HepG2 (cell line): ENCODE measurements around the gene CDH23. TPM values are rescaled to one million over a fixed set of nuclear protein-coding genes. Genes with fewer than 3 reads are reported as not detected.
A peak's percentile ranks its signal among the peaks of the same experiment; 100 is the strongest.

Source experiments
- AHR ChIP-seq: IDR thresholded peaks from 2 replicates; pipeline ENCODE4 v1.6.1; 2018; ENCODE audit warnings: missing genetic modification reagents, missing compliant biosample characterization
- ARID4A ChIP-seq: sonication (generic); formaldehyde crosslinking; IDR thresholded peaks from 2 replicates; pipeline ENCODE4 v1.5.0; 2020; ENCODE audit warnings: mild to moderate bottlenecking, missing genetic modification reagents, borderline replicate concordance
- CHD4 ChIP-seq: fragments of 200-600 bp; sonication (generic); IDR thresholded peaks from 2 replicates; pipeline ENCODE4 v1.7.0; 2017; ENCODE audit warnings: mild to moderate bottlenecking, low read length, borderline replicate concordance
- ELF3 ChIP-seq: IDR thresholded peaks from 2 replicates; pipeline ENCODE4 v1.6.1; 2016; ENCODE audit warnings: missing genetic modification reagents, missing compliant biosample characterization
- FOXP1 ChIP-seq, 2 experiments: fragments of 450-650 bp in 1 of 2; IDR thresholded peaks; 2 replicates each; pipeline ENCODE4 v1.6.1; 2017 to 2018; ENCODE audit warnings: antibody characterized with exemption in 1 of 2
- GATA4 ChIP-seq: sonication (generic); IDR thresholded peaks from 2 replicates; pipeline ENCODE4 v1.6.1; 2016; ENCODE audit warnings: antibody characterized with exemption, low read depth, borderline replicate concordance
- GRHL1 ChIP-seq: sonication (generic); formaldehyde crosslinking; conservative IDR thresholded peaks from 2 replicates; pipeline ENCODE4 v1.8.0; 2022; ENCODE audit warnings: missing genetic modification reagents
- KLF11 ChIP-seq: IDR thresholded peaks from 2 replicates; pipeline ENCODE4 v1.6.1; 2016; ENCODE audit warnings: missing compliant biosample characterization
- PLRG1 ChIP-seq: fragments of 450-650 bp; conservative IDR thresholded peaks from 2 replicates; pipeline ENCODE4 v1.6.1; 2016
- PRDM10 ChIP-seq: sonication (generic); formaldehyde crosslinking; IDR thresholded peaks from 2 replicates; pipeline ENCODE4 v1.4.0; 2020; ENCODE audit warnings: low read depth, missing genetic modification reagents
- RXRA ChIP-seq: sonication (generic); formaldehyde crosslinking; IDR thresholded peaks from 2 replicates; pipeline ENCODE4 v1.5.1; 2020; ENCODE audit warnings: missing genetic modification reagents
- THYN1 ChIP-seq: sonication (generic); formaldehyde crosslinking; IDR thresholded peaks from 2 replicates; pipeline ENCODE4 v1.8.1; 2023; ENCODE audit warnings: low read depth, mild to moderate bottlenecking, moderate library complexity, missing genetic modification reagents, borderline replicate concordance
- U2AF1 ChIP-seq: fragments of 200-400 bp; formaldehyde crosslinking; optimal IDR thresholded peaks from 2 replicates; pipeline ENCODE3; 2017; ENCODE audit warnings: mild to moderate bottlenecking, low read depth, low read length
- ZFAT ChIP-seq: sonication (generic); formaldehyde crosslinking; conservative IDR thresholded peaks from 2 replicates; pipeline ENCODE4 v1.8.1; 2023; ENCODE audit warnings: missing genetic modification reagents, inconsistent platforms
- ZMYM4 ChIP-seq: sonication (generic); formaldehyde crosslinking; IDR thresholded peaks from 2 replicates; pipeline ENCODE4 v1.8.1; 2023; ENCODE audit warnings: mild to moderate bottlenecking, missing genetic modification reagents
- ZNF296 ChIP-seq: sonication (generic); formaldehyde crosslinking; conservative IDR thresholded peaks from 2 replicates; pipeline ENCODE4 v1.5.0; 2020; ENCODE audit warnings: mild to moderate bottlenecking, missing genetic modification reagents
- ZNF546 ChIP-seq: sonication (generic); formaldehyde crosslinking; conservative IDR thresholded peaks from 2 replicates; pipeline ENCODE4 v1.8.1; 2023; ENCODE audit warnings: mild to moderate bottlenecking, missing genetic modification reagents
- ZNF547 ChIP-seq: sonication (generic); formaldehyde crosslinking; IDR thresholded peaks from 2 replicates; pipeline ENCODE4 v1.5.1; 2020; ENCODE audit warnings: mild to moderate bottlenecking, missing genetic modification reagents
- ZNF619 ChIP-seq: sonication (generic); formaldehyde crosslinking; IDR thresholded peaks from 2 replicates; pipeline ENCODE4 v1.4.0; 2020; ENCODE audit warnings: mild to moderate bottlenecking, missing genetic modification reagents
- ZNF660 ChIP-seq: sonication (generic); formaldehyde crosslinking; IDR thresholded peaks from 2 replicates; pipeline ENCODE4 v1.5.1; 2020; ENCODE audit warnings: mild to moderate bottlenecking, low read depth, missing genetic modification reagents, borderline replicate concordance
- polyA plus RNA-seq, 8 experiments: library from polyadenylated mRNA; depleted of rRNA in 3 of 8; stranded (reverse) in 7 of 8; unstranded in 1 of 8; fragments of >200 nt; fragmentation: Illumina TruSeq in 4 of 8; extraction: Trizol in 4 of 8; gene quantifications; 2 replicates each; pipeline versions ENCODE4 v1.2.1 to v1.2.3, GENCODE V29; 2011 to 2016; ENCODE audit warnings: low read depth in 4 of 8, missing spikeins in 1 of 8, mixed read lengths in 1 of 8; ENCODE audit not compliant: insufficient read depth in 1 of 8
- total RNA-seq, 5 experiments: library from RNA; depleted of rRNA; stranded (reverse); fragments of >200 nt; fragmentation: Illumina TruSeq; extraction: Trizol; gene quantifications; 2 replicates each; pipeline ENCODE4 v1.2.3, GENCODE V29; 2016; ENCODE audit warnings: low read depth in 1 of 5

Gene CDH23
- total and polyA plus RNA-seq, 2 of the 13 experiments (the other 11 are each of a cell fraction or from before 2014, with no cell fraction given), result 0.13 TPM; not detected in 1

- no peak for TF ChIP-seq U2AF1
- peak; percentile 72 for TF ChIP-seq ZNF547
- no peak for TF ChIP-seq THYN1 (CRISPR knock-in tag)
- TF ChIP-seq ZNF660, result no peak; the same call in 1 of the 2 replicates
- TF ChIP-seq ZNF619, result peak; percentile 74
- no peak for TF ChIP-seq PLRG1
- TF ChIP-seq CHD4, result no peak
- peak; percentile 74; the same call in 1 of the 2 replicates for TF ChIP-seq PRDM10 (CRISPR knock-in tag)
- 0 out of 2 replicates have a peak, but pooled peaks have one; percentile 62 for TF ChIP-seq ZNF546 (CRISPR knock-in tag)
- 0 out of 2 replicates have a peak, but pooled peaks have one; percentile 64 for TF ChIP-seq AHR (CRISPR knock-in tag)
- TF ChIP-seq ARID4A (CRISPR knock-in tag), result peak; percentile 94
- TF ChIP-seq RXRA, result peak; percentile 60; the same call in 1 of the 2 replicates
- 0 out of 2 replicates have a peak, but pooled peaks have one; percentile 50 for TF ChIP-seq ZNF296 (CRISPR knock-in tag)
- 0 out of 2 replicates have a peak, but pooled peaks have one; percentile 28 for TF ChIP-seq ELF3
- TF ChIP-seq ZMYM4 (CRISPR knock-in tag), result peak; percentile 67; the same call in 1 of the 2 replicates
- TF ChIP-seq KLF11 (CRISPR knock-in tag), result peak; percentile 70; the same call in 1 of the 2 replicates
- TF ChIP-seq GATA4, result peak; percentile 84
- TF ChIP-seq FOXP1 (IDR thresholded peaks at IDR 0.05), result no peak
- TF ChIP-seq FOXP1 (CRISPR knock-in tag; IDR thresholded peaks at IDR 0.05), result peak; percentile 2; the same call in 1 of the 2 replicates
- TF ChIP-seq GRHL1 (CRISPR knock-in tag), result no peak
- TF ChIP-seq ZFAT, result no peak; the same call in 1 of the 2 replicates
Observed at GRCh38 chr10:71850743-71851464, 454.2 kb downstream of the CDH23 start, which contains the start of gene PSAP (continued).
